Fibroblast of mammary gland (primary cell): ENCODE measurements around the gene TMA7.
"Not testable (repeated sequence)": the region's sequence is repeated elsewhere in the genome, so short reads cannot be mapped to it uniquely, and the experiment has no call there.

Source experiments
- DNase-seq: peaks from one replicate; pipeline ENCODE4 v3.0.0-alpha.2; 2010; ENCODE audit warnings: low read depth
- H3K4me3 ChIP-seq: 2 replicates; pipeline ENCODE4 v1.5.1; 2011; ENCODE audit warnings: low read depth, mild to moderate bottlenecking, low read length, moderate library complexity; ENCODE audit not compliant: control insufficient read depth
- CTCF ChIP-seq: conservative IDR thresholded peaks from 2 replicates; pipeline ENCODE4 v1.5.1; 2011; ENCODE audit warnings: low read depth, low read length, inconsistent platforms; ENCODE audit not compliant: control insufficient read depth, insufficient read depth

TMA7 gene

GRCh38 chr3:48478626-48479555 is 38.8 kb downstream of the TMA7 start:
- no peak for TF ChIP-seq CTCF
- DNase-seq = no peak
- H3K4me3 ChIP-seq = no peak overlapping the region

GRCh38 chr3:48480891-48481290 is 40.8 kb downstream of the TMA7 start:
- DNase-seq, H3K4me3 ChIP-seq: not testable (repeated sequence)

DNA sequence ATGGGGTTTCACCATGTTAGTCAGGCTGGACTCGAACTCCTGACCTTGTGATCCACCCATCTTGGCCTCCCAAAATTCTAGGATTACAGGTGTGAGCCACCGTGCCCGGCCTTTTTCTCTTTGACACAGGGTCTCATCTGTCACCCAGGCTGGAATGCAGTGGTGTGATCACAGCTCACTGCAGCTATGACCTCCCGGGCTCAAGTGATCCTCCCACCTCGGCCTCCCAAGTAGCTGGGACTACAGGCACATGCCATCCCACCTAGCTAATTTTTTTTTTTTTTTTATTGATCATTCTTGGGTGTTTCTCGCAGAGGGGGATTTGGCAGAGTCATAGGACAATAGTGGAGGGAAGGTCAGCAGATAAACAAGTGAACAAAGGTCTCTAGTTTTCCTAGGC is 42.8 kb downstream of the TMA7 start:
- H3K4me3 ChIP-seq, DNase-seq: not testable (repeated sequence)

DNA sequence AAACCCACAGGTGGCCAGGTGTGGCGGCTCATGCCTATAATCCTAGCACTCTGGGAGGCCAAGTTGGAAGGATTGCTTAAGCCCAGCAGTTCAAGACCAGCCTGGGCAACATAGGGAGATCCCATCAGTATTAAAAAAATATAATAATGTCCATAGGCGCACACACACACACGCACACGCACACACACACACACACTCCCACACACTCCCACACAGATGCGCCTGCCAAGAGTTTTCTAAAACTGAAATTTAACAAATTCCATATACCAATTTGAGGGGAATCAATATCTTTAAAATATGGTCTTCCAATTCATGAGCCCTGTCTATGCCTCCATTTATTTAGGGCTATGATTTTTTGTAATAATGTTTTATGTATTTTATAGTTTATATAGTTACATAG is 46.9 kb downstream of the TMA7 start:
- no peak for DNase-seq
- TF ChIP-seq CTCF = no peak
- no peak overlapping the region for H3K4me3 ChIP-seq

DNA sequence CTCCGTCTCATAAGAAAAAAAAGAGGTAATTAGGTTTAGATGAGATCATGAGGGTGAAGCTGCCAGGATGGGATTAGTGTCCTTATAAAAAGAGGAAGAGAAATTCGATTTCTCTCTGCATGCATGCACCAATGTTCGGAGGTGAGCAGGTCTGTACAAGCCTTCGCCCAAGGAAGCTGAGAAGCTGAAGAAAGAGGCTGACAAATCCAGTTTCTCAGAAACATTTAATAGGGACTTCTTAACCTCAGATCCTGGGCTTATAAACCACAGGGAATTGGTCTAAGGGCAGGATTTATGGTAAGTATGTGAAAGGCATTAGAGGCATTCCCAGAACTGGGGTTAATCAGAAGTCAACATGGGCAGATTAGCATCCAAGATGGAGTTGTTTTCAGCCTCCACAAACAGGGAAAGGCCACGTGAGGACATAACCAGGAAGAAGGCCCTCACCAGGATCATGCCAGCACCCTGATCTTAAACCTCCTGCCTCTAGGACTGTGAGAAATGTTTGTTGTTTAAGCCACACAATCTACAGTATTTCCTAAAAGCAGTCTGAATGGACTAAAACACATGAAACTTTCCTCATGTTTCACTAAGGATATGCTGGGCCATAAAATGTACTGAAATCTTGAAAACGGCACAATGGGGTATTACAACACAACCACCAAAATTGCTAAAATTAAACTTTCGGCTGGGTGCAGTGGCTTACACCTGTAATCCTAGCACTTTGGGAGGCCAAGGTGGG is 52.6 kb downstream of the TMA7 start:
- no peak for TF ChIP-seq CTCF
- no peak overlapping the region for H3K4me3 ChIP-seq
- peak; percentile 28 for DNase-seq

GRCh38 chr3:48493203-48493501 is 53.1 kb downstream of the TMA7 start:
- DNase-seq = no peak
- TF ChIP-seq CTCF = no peak
- no peak overlapping the region for H3K4me3 ChIP-seq
